ENCODE measurements around the gene MBD3L3.

The MBD3L3 gene

GRCh38 chr19:7099597-7099921 lies 41.1 kb upstream of the MBD3L3 start:
- TF ChIP-seq, protein P1, sequence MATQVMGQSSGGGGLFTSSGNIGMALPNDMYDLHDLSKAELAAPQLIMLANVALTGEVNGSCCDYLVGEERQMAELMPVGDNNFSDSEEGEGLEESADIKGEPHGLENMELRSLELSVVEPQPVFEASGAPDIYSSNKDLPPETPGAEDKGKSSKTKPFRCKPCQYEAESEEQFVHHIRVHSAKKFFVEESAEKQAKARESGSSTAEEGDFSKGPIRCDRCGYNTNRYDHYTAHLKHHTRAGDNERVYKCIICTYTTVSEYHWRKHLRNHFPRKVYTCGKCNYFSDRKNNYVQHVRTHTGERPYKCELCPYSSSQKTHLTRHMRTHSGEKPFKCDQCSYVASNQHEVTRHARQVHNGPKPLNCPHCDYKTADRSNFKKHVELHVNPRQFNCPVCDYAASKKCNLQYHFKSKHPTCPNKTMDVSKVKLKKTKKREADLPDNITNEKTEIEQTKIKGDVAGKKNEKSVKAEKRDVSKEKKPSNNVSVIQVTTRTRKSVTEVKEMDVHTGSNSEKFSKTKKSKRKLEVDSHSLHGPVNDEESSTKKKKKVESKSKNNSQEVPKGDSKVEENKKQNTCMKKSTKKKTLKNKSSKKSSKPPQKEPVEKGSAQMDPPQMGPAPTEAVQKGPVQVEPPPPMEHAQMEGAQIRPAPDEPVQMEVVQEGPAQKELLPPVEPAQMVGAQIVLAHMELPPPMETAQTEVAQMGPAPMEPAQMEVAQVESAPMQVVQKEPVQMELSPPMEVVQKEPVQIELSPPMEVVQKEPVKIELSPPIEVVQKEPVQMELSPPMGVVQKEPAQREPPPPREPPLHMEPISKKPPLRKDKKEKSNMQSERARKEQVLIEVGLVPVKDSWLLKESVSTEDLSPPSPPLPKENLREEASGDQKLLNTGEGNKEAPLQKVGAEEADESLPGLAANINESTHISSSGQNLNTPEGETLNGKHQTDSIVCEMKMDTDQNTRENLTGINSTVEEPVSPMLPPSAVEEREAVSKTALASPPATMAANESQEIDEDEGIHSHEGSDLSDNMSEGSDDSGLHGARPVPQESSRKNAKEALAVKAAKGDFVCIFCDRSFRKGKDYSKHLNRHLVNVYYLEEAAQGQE (IDR thresholded peaks at IDR 0.05; ENCODE audit: low read depth): no peak
- TF ChIP-seq RAD21 (IDR thresholded peaks at IDR 0.05; ENCODE audit: low read depth) (no peak), TAF1 (IDR thresholded peaks at IDR 0.05; ENCODE audit: low read depth) (no peak), TCF12 (IDR thresholded peaks at IDR 0.05; ENCODE audit: low read depth) (no peak), NFIC (IDR thresholded peaks at IDR 0.05) (no peak), EP300 (IDR thresholded peaks at IDR 0.05; ENCODE audit: borderline replicate concordance) (no peak), TEAD4 (IDR thresholded peaks at IDR 0.05) (no peak), EGR1 (IDR thresholded peaks at IDR 0.05) (no peak), CREB1 (IDR thresholded peaks at IDR 0.05; ENCODE audit: low read depth) (no peak)

GRCh38 chr19:7098701-7099596 lies 40.5 kb upstream of the MBD3L3 start:
- TF ChIP-seq EGR1 (IDR thresholded peaks at IDR 0.05): peak; percentile 35; the same call in 1 of the 2 replicates
- TF ChIP-seq RAD21 (IDR thresholded peaks at IDR 0.05; ENCODE audit: low read depth): no peak
- TF ChIP-seq CEBPB (IDR thresholded peaks at IDR 0.05): no peak
- TF ChIP-seq USF1 (IDR thresholded peaks at IDR 0.05): no peak
- no peak for TF ChIP-seq EP300 (IDR thresholded peaks at IDR 0.05; ENCODE audit: borderline replicate concordance)
- no peak for TF ChIP-seq FOXM1 (IDR thresholded peaks at IDR 0.05; ENCODE audit: borderline replicate concordance, low read depth)
- TF ChIP-seq, protein P1 (IDR thresholded peaks at IDR 0.05; ENCODE audit: low read depth): no peak
- TF ChIP-seq, protein P2, sequence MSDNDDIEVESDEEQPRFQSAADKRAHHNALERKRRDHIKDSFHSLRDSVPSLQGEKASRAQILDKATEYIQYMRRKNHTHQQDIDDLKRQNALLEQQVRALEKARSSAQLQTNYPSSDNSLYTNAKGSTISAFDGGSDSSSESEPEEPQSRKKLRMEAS (IDR thresholded peaks at IDR 0.05): peak; percentile 62
- no peak for TF ChIP-seq CREB1 (IDR thresholded peaks at IDR 0.05; ENCODE audit: low read depth)
- TF ChIP-seq TCF12 (IDR thresholded peaks at IDR 0.05; ENCODE audit: low read depth): 0 out of 2 replicates have a peak, but pooled peaks have one; percentile 18
- TF ChIP-seq YY1 (IDR thresholded peaks at IDR 0.05; ENCODE audit: low read depth): peak; percentile 74
- TF ChIP-seq TEAD4 (IDR thresholded peaks at IDR 0.05): no peak
- no peak for TF ChIP-seq ZBTB7A (IDR thresholded peaks at IDR 0.05; ENCODE audit: low read depth)
- no peak for TF ChIP-seq NFIC (IDR thresholded peaks at IDR 0.05)
- peak; percentile 65 for TF ChIP-seq TAF1 (IDR thresholded peaks at IDR 0.05; ENCODE audit: low read depth)

- TF ChIP-seq EGR1 (IDR thresholded peaks at IDR 0.05): no peak
- TF ChIP-seq EP300 (IDR thresholded peaks at IDR 0.05; ENCODE audit: borderline replicate concordance): no peak
- TF ChIP-seq CREB1 (IDR thresholded peaks at IDR 0.05; ENCODE audit: low read depth): no peak
- TF ChIP-seq ZBTB7A (IDR thresholded peaks at IDR 0.05; ENCODE audit: low read depth): no peak
- TF ChIP-seq TAF1 (IDR thresholded peaks at IDR 0.05; ENCODE audit: low read depth): no peak
Observed at GRCh38 chr19:7098096-7098495, 39.6 kb upstream of the MBD3L3 start.

DNA sequence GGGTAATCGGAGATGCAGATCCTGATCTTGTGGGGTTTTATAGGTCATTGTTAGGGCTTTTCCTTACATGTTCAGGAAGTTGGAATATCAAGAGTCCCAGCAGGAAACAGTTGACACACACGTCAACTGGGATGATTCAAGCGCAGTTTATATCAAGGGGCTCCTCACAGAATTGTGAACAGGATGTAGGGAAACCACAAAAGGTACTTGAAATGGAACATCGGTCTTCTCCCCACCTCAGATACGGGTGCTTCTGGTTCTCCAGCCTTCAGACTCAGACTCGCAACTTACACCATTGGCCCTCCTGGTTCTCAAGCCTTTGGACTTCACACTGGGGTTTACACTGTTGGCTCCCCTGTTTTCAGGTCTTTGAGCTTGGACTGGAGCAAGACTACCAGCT lies 30.5 kb upstream of the MBD3L3 start:
- TF ChIP-seq TEAD4 (IDR thresholded peaks at IDR 0.05): no peak
- no peak for TF ChIP-seq EP300 (IDR thresholded peaks at IDR 0.05; ENCODE audit: borderline replicate concordance)
- TF ChIP-seq TCF12 (IDR thresholded peaks at IDR 0.05; ENCODE audit: low read depth): no peak
- no peak for TF ChIP-seq FOXM1 (IDR thresholded peaks at IDR 0.05; ENCODE audit: borderline replicate concordance, low read depth)
- TF ChIP-seq CREB1 (IDR thresholded peaks at IDR 0.05; ENCODE audit: low read depth): no peak
- no peak for TF ChIP-seq YY1 (IDR thresholded peaks at IDR 0.05; ENCODE audit: low read depth)
- no peak for TF ChIP-seq USF1 (IDR thresholded peaks at IDR 0.05)
- no peak for TF ChIP-seq CEBPB (IDR thresholded peaks at IDR 0.05)
- TF ChIP-seq ZBTB7A (IDR thresholded peaks at IDR 0.05; ENCODE audit: low read depth): no peak
- TF ChIP-seq TAF1 (IDR thresholded peaks at IDR 0.05; ENCODE audit: low read depth): no peak
- TF ChIP-seq, protein P1 (IDR thresholded peaks at IDR 0.05; ENCODE audit: low read depth): no peak
- TF ChIP-seq RAD21 (IDR thresholded peaks at IDR 0.05; ENCODE audit: low read depth): no peak
- TF ChIP-seq NFIC (IDR thresholded peaks at IDR 0.05): no peak
- TF ChIP-seq EGR1 (IDR thresholded peaks at IDR 0.05): no peak
- TF ChIP-seq, protein P2 (IDR thresholded peaks at IDR 0.05): no peak
